IMR-90 (cell line): ENCODE results near the gene KRT76. TPM values are rescaled to one million over a fixed set of nuclear protein-coding genes. Genes with fewer than 3 reads are reported as not detected.

Experiments used
- ATAC-seq: fragments of 200-7000 bp; cut with Tn5 transposase; 2 replicates; pipeline ENCODE4 v1.9.1; 2020; ENCODE audit warnings: low read depth, mild to moderate bottlenecking, moderate library complexity
- BruUV-seq: library from RNA; stranded (reverse); fragments of 400-500 nt; replicated peaks from 2 replicates; lab custom pipeline; 2021; lab: Mats Ljungman, UMichigan
- CTCF ChIA-PET: fragments of 300-600 bp; formaldehyde crosslinking; extraction: SDS; loops from one replicate; lab custom pipeline; 2021; ENCODE audit warnings: antibody characterized with exemption; lab: Yijun Ruan, JAX
- POLR2A ChIA-PET: fragments of 300-600 bp; sonication (Branson Sonifier 250); formaldehyde crosslinking; loops from one replicate; lab custom pipeline; 2022; ENCODE audit warnings: antibody characterized with exemption; ENCODE audit not compliant: unreplicated experiment; lab: Charles Lee
- DNase-seq: peaks from one replicate; pipeline ENCODE4 v3.0.0; 2013
- H2AFZ ChIP-seq: replicated peaks from 2 replicates; pipeline ENCODE3; 2013; ENCODE audit warnings: low read length, mild to moderate bottlenecking; ENCODE audit not compliant: poor library complexity
- H2AK5ac ChIP-seq: 2 replicates; pipeline ENCODE4 v1.6.1; 2013; ENCODE audit warnings: low read depth, low read length, inconsistent platforms
- H2AK9ac ChIP-seq: replicated peaks from 2 replicates; pipeline ENCODE3; 2013; ENCODE audit warnings: mild to moderate bottlenecking, low read depth, low read length, moderate library complexity; ENCODE audit not compliant: poor library complexity
- H2BK120ac ChIP-seq: 2 replicates; pipeline ENCODE4 v1.6.1; 2013; ENCODE audit warnings: low read depth, low read length, inconsistent platforms
- H2BK15ac ChIP-seq: 3 replicates; pipeline ENCODE4 v1.6.1; 2013; ENCODE audit warnings: low read depth, low read length, inconsistent platforms
- H2BK20ac ChIP-seq: 2 replicates; pipeline ENCODE4 v1.6.1; 2013; ENCODE audit warnings: low read depth, mild to moderate bottlenecking, inconsistent platforms, low read length, moderate library complexity
- H2BK5ac ChIP-seq: 2 replicates; pipeline ENCODE4 v1.6.1; 2013; ENCODE audit warnings: mild to moderate bottlenecking, low read depth, low read length, inconsistent platforms; ENCODE audit not compliant: poor library complexity, severe bottlenecking
- H3K14ac ChIP-seq: replicated peaks from 2 replicates; pipeline ENCODE4 v1.6.1; 2013; ENCODE audit warnings: low read depth, low read length, inconsistent platforms
- H3K18ac ChIP-seq: 2 replicates; pipeline ENCODE4 v1.6.1; 2013; ENCODE audit warnings: low read depth, low read length, control low read depth
- H3K23ac ChIP-seq: 2 replicates; pipeline ENCODE4 v1.6.1; 2013; ENCODE audit warnings: low read depth, low read length, inconsistent platforms
- H3K27ac ChIP-seq: 2 replicates; pipeline ENCODE4 v1.5.1; 2013; ENCODE audit warnings: mild to moderate bottlenecking, control low read depth, low read length; ENCODE audit not compliant: insufficient read depth
- H3K27me3 ChIP-seq: 2 replicates; pipeline ENCODE4 v1.6.1; 2013; ENCODE audit warnings: low read length; ENCODE audit not compliant: control insufficient read depth, insufficient read depth
- H3K36me3 ChIP-seq: 2 replicates; pipeline ENCODE4 v1.6.1; 2013; ENCODE audit warnings: low read length, mixed read lengths; ENCODE audit not compliant: control insufficient read depth, insufficient read depth
- H3K4ac ChIP-seq: 2 replicates; pipeline ENCODE4 v1.6.1; 2013; ENCODE audit warnings: low read depth, low read length, inconsistent platforms
- H3K4me1 ChIP-seq: 2 replicates; pipeline ENCODE4 v1.6.1; 2013; ENCODE audit warnings: low read length, mixed read lengths; ENCODE audit not compliant: control insufficient read depth, insufficient read depth
- H3K4me2 ChIP-seq: 2 replicates; pipeline ENCODE4 v1.6.1; 2013; ENCODE audit warnings: low read depth, mild to moderate bottlenecking, control low read depth, low read length, moderate library complexity
- H3K4me3 ChIP-seq: 2 replicates; pipeline ENCODE4 v1.5.1; 2013; ENCODE audit warnings: low read depth, mild to moderate bottlenecking, control low read depth, low read length, moderate library complexity; ENCODE audit not compliant: insufficient read depth
- H3K56ac ChIP-seq: 2 replicates; pipeline ENCODE4 v1.6.1; 2013; ENCODE audit warnings: low read length, inconsistent platforms; ENCODE audit not compliant: insufficient read depth; ENCODE audit errors: extremely low read depth
- H3K79me1 ChIP-seq, 2 experiments: 2 replicates each; pipeline ENCODE4 v1.6.1; 2013; ENCODE audit warnings: low read length in 2 of 2, inconsistent platforms in 1 of 2, low read depth in 1 of 2
- H3K9ac ChIP-seq: 2 replicates; pipeline ENCODE4 v1.6.1; 2013; ENCODE audit warnings: low read depth, low read length, control low read depth
- H3K9me1 ChIP-seq: 2 replicates; pipeline ENCODE4 v1.6.1; 2013; ENCODE audit warnings: low read length, inconsistent platforms; ENCODE audit not compliant: insufficient read depth
- H3K9me3 ChIP-seq: 2 replicates; pipeline ENCODE4 v1.6.1; 2013; ENCODE audit warnings: low read length; ENCODE audit not compliant: control insufficient read depth, insufficient read depth
- H4K20me1 ChIP-seq: 2 replicates; pipeline ENCODE4 v1.6.1; 2013; ENCODE audit warnings: low read length, inconsistent platforms; ENCODE audit not compliant: insufficient read depth
- H4K5ac ChIP-seq: 2 replicates; pipeline ENCODE4 v1.6.1; 2013; ENCODE audit warnings: mild to moderate bottlenecking, low read depth, low read length, control low read depth
- H4K8ac ChIP-seq, 2 experiments: 2 replicates each; pipeline ENCODE4 v1.6.1; 2013; ENCODE audit warnings: low read depth in 2 of 2, low read length in 2 of 2, control low read depth in 1 of 2, inconsistent platforms in 1 of 2
- H4K91ac ChIP-seq: 2 replicates; pipeline ENCODE4 v1.6.1; 2013; ENCODE audit warnings: low read depth, low read length, inconsistent platforms; ENCODE audit not compliant: insufficient read depth
- MAFK ChIP-seq: IDR thresholded peaks from 2 replicates; pipeline ENCODE4 v1.6.1; 2012; ENCODE audit warnings: low read depth, low read length, improper control_type of control experiment
- POLR2A ChIP-seq: IDR thresholded peaks from 2 replicates; pipeline ENCODE4 v1.6.1; 2012; ENCODE audit warnings: mild to moderate bottlenecking, low read depth, low read length
- WGBS, 2 experiments: methylation state at CpG; one replicate each; pipeline versions ENCODE4 v1.1.5 to v1.1.7; 2013; ENCODE audit warnings: missing lambda C conversion rate in 2 of 2; ENCODE audit not compliant: insufficient read length in 1 of 2; ENCODE audit errors: extremely low coverage in 2 of 2; 5-methylcytosine and 5-hydroxymethylcytosine counted together
- dilution Hi-C: fragments of 300-500 bp; cut with HindIII; formaldehyde crosslinking; loops from one replicate; pipeline ENCODE4 v1.14.3; 2018; ENCODE audit warnings: low sequenced_read_pairs; ENCODE audit not compliant: unreplicated experiment
- in situ Hi-C: fragments of 300-500 bp; cut with MboI; formaldehyde crosslinking; loops from 3 replicates; pipeline ENCODE4 v1.14.3; 2019; ENCODE audit warnings: low sequenced_read_pairs, inconsistent platforms, mixed read lengths
- intact Hi-C: fragments of 100-400 bp; cut with micrococcal nuclease; formaldehyde crosslinking; loops from 2 replicates; pipeline ENCODE4 v1.10.0; 2022
- polyA plus RNA-seq, 3 experiments: library from polyadenylated mRNA; depleted of rRNA; stranded (reverse); fragments of >200 nt; gene quantifications; 2 replicates each; pipeline ENCODE4 v1.2.3, GENCODE V29; 2012; ENCODE audit warnings: low replicate concordance in 1 of 3
- total RNA-seq: library from RNA; depleted of rRNA; stranded (reverse); fragments of >200 nt; gene quantifications from 2 replicates; pipeline ENCODE4 v1.2.3, GENCODE V29; 2012
- TF ChIP-seq, protein P1 (sequence below): fragments of 150-350 bp; IDR thresholded peaks from 2 replicates; pipeline ENCODE4 v1.6.1; 2017; ENCODE audit warnings: mild to moderate bottlenecking, antibody characterized with exemption, low read length, low read depth

The KRT76 gene
- total and polyA plus RNA-seq, 2 of the 4 experiments (the other 2 are of a cell fraction) = not detected

DNA sequence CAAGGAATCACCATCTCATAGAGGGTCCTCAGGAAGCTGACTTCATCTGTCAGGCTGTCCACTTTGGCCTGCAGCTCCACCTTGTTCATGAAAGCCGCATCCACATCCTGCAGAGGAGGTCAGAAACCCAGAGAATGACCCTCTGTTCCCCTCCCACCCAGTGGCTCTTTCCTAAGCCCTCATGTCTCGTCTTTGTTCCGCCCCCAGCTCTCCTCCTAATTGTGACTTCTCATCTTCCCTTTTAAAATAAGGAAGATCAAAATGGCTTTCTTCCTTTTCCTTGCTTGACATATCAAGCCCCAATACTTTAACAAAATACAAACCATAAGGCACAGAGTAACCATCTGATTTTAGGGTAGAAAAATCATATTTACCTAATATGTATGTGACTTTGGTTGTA lies 4.4 kb downstream of the KRT76 start:
- Histone ChIP-seq H4K91ac (no peak overlapping the region), H3K4me1 (no peaks in the 10 kb centered on the region), H2AFZ (peak overlapping the region; percentile 21), H2BK20ac (no peak overlapping the region), H3K27ac (no peak overlapping the region), H3K18ac (no peak overlapping the region), H3K9me3 (no peaks in the 10 kb centered on the region), H3K14ac (no peak overlapping the region), H2BK120ac (no peak overlapping the region), H2AK5ac (no peak overlapping the region), H4K8ac (no peak overlapping the region), H4K20me1 (no peaks in the 10 kb centered on the region), H3K9ac (no peak overlapping the region), H3K79me1 (no peaks in the 10 kb centered on the region), H3K4me2 (no peak overlapping the region), H2BK5ac (no peak overlapping the region), H3K27me3 (peaks cover 28% of the 10 kb centered on the region), H3K9me1 (no peaks in the 10 kb centered on the region), H3K36me3 (no peaks in the 10 kb centered on the region), H3K56ac (no peak overlapping the region), H2BK15ac (no peak overlapping the region), H3K23ac (no peak overlapping the region), H2AK9ac (no peak overlapping the region), H3K4ac (no peak overlapping the region), H4K5ac (no peak overlapping the region), H3K4me3 (no peak overlapping the region)
- CTCF ChIA-PET = no interaction called here
- no CpG with 5 or more reads among the region's 3 CpGs for WGBS, 2 experiments
- TF ChIP-seq, protein P1, sequence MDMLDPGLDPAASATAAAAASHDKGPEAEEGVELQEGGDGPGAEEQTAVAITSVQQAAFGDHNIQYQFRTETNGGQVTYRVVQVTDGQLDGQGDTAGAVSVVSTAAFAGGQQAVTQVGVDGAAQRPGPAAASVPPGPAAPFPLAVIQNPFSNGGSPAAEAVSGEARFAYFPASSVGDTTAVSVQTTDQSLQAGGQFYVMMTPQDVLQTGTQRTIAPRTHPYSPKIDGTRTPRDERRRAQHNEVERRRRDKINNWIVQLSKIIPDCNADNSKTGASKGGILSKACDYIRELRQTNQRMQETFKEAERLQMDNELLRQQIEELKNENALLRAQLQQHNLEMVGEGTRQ = no peak
- TF ChIP-seq POLR2A = no peak
- no peak for TF ChIP-seq MAFK
- intact Hi-C loops (no loop called here), in situ Hi-C loops (no loop called here), dilution Hi-C loops (no loop called here)
- ATAC-seq (no peak), DNase-seq (no peak)
- POLR2A ChIA-PET = no interaction called here
- BruUV-seq = no TSS peak
